ENCODE results near the gene GRID1. TPM values are rescaled to one million over a fixed set of nuclear protein-coding genes. Genes with fewer than 3 reads are reported as not detected.
"Not testable (repeated sequence)": the region's sequence is repeated elsewhere in the genome, so short reads cannot be mapped to it uniquely, and the experiment has no call there.

The GRID1 gene
- total RNA-seq, 1 experiment from 2014 or later: 0.31 TPM

DNA sequence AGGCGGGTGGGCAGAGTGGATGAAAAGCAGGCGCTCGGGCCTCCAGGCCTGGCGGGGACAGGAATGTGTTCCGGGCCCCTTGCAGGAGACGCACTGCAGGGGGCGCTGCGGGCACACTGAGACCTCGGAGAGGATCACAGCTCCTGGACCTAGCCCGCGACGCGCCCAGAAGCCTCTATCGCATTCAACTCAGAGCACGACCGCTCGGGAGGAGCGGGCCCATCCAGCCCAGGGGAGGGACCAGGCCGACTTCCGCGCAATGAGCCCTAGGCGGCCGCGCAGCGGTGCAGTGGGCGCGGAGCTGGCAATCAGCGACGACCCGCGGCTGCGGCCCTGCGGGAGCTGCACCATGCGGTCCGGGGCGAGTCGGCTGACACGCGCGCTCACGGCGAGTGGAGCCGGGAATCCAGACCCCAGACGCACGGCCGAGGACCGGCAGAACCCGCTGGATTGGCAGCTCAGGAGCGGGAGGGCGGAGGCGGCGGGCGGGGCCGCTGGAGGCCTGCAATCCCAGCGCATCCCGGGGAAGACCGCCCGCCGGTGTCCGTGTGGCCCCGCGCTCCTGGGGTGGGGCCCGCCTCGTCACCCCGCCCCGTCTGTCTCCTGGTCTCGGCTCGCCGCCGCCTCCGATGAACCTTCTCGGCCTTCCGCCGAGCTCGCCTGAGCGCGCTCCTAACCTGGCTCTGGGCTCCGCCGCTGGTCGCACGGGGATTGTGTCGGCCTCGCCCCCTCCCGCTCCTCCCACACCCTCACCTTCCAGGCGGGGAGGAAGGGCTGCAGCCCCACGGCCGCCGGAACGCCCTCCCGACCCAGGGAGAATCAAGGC, 33.5 kb upstream of the GRID1 start:
- Histone ChIP-seq H3K27me3 (ENCODE audit: control insufficient read depth, insufficient read depth, low read length) (peaks cover 34% of the 10 kb centered on the region), H3K36me3 (replicated peaks; ENCODE audit: control insufficient read depth, insufficient read depth, low read length) (no peaks in the 10 kb centered on the region)
- DNase-seq: peak; percentile 95

DNA sequence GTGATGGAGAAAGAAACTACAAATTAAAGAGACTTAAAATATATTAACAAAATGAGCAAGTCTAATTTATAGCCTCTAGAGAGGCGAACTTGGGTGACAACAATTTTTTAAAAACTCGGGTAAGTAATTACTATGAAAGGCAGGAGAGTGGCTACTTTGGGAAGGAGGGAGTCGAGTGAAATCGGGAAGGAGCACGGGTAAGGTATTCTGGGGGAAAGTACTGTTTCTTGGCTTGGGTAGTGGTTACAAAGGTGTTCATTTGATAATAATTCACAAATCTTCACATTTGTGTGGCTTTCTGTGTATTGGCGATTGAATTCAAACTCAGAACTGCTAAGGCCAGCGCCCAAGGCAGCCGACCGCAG, 32.9 kb upstream of the GRID1 start:
- peaks cover 34% of the 10 kb centered on the region for H3K27me3 ChIP-seq (ENCODE audit: control insufficient read depth, insufficient read depth, low read length)
- DNase-seq: no peak
- H3K36me3 ChIP-seq (replicated peaks; ENCODE audit: control insufficient read depth, insufficient read depth, low read length): no peaks in the 10 kb centered on the region
- no peak overlapping the region for H3K4me3 ChIP-seq (ENCODE audit: insufficient read depth, low read depth, low read length)

More for the DNA sequence above, 33.5 kb upstream of the GRID1 start:
- H3K4me3 ChIP-seq (ENCODE audit: insufficient read depth, low read depth, low read length): peak overlapping the region; percentile 79

DNA sequence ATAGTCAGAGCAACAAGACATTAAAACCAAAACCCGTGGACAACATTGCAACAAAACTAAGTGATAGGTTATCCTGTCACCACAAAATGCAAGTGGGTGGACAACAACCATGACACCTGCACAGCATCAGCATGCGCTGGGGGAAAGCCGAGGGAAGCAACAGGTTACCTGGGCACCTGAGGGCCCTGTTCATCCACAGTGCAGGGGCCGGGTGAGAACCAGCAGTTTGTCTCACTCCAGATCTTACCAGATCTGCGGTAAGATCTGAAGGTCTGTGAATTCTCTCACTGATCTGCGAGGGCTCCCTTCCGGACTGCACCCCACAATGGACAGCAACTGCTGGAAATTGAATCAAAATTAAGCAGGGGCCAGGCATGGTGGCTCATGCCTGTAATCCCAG, 30.5 kb upstream of the GRID1 start:
- no peak for DNase-seq
- Histone ChIP-seq H3K4me3 (ENCODE audit: insufficient read depth, low read depth, low read length) (no peak overlapping the region), H3K36me3 (replicated peaks; ENCODE audit: control insufficient read depth, insufficient read depth, low read length) (no peaks in the 10 kb centered on the region), H3K27me3 (ENCODE audit: control insufficient read depth, insufficient read depth, low read length) (peaks cover 22% of the 10 kb centered on the region)

DNA sequence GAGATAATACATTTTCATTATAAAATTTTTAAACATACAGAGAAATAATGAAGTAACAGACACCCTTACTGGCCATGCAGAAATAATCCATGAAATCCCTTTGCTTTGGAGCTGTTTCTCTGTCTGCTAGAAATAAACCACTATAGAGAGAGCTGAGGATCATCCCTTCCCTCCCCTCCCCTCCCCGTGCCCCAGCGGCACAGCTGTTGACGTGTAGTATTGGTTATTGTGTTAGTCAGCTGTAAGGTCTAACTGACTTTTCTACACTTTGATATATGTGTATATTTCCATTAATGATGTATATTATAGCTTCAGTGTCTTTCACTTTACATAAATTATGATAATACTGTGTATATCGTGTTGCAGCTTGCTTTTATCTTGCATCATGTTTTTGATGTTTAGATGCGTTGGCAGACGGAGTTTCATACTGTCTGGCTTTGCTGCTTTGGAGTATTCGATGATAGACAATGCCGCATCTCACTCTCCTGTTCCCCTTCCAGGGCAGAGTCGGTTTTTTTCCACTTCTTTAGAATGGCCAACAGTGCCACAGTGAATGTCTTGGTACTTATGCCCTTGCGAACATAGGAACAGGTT, 27.4 kb upstream of the GRID1 start:
- H3K4me3 ChIP-seq (ENCODE audit: insufficient read depth, low read depth, low read length): no peak overlapping the region
- no peaks in the 10 kb centered on the region for H3K36me3 ChIP-seq (replicated peaks; ENCODE audit: control insufficient read depth, insufficient read depth, low read length)
- DNase-seq: no peak
- H3K27me3 ChIP-seq (ENCODE audit: control insufficient read depth, insufficient read depth, low read length): peaks cover 11% of the 10 kb centered on the region

DNA sequence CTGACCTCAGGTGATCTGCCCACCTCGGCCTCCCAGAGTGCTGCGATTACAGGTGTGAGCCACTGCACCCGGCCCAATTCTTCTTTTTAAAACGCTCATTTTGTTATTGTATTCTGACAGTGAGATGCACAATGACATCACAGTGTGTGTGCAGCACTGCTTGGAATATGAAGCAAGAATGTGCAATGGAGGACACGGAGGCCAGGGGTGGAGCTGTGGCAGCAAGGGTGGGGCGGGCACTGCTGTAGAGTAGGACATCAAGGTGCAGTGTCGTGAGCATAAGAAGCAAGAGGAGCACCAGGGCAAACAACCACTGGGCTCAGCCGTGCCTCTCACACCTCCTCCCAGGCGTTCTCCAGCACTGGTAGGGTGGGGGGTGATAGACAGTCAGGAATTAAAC, 26.8 kb upstream of the GRID1 start:
- peaks cover 12% of the 10 kb centered on the region for H3K27me3 ChIP-seq (ENCODE audit: control insufficient read depth, insufficient read depth, low read length)
- H3K4me3 ChIP-seq (ENCODE audit: insufficient read depth, low read depth, low read length): no peak overlapping the region
- H3K36me3 ChIP-seq (replicated peaks; ENCODE audit: control insufficient read depth, insufficient read depth, low read length): no peaks in the 10 kb centered on the region
- no peak for DNase-seq

DNA sequence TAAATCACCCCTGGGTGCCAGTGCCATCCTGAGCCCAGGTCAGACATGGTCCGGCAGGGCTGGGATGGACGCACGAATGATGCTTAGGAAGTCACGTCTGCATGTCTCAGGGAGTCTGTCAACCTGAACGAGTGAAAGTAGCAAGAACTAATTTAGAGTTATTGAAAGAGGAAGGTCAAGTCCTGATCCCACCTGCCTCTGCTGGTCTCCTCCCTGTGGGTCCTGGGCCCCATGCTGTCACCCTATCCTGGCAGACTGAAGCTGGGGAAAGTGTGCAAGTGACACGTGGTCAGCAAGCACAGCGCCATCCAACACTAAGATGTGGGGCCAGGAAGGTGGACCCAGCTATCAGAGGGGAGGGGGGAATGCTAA, 26.1 kb upstream of the GRID1 start:
- Histone ChIP-seq H3K36me3 (replicated peaks; ENCODE audit: control insufficient read depth, insufficient read depth, low read length) (no peaks in the 10 kb centered on the region), H3K4me3 (ENCODE audit: insufficient read depth, low read depth, low read length) (no peak overlapping the region), H3K27me3 (ENCODE audit: control insufficient read depth, insufficient read depth, low read length) (peaks cover 18% of the 10 kb centered on the region)
- DNase-seq: no peak

DNA sequence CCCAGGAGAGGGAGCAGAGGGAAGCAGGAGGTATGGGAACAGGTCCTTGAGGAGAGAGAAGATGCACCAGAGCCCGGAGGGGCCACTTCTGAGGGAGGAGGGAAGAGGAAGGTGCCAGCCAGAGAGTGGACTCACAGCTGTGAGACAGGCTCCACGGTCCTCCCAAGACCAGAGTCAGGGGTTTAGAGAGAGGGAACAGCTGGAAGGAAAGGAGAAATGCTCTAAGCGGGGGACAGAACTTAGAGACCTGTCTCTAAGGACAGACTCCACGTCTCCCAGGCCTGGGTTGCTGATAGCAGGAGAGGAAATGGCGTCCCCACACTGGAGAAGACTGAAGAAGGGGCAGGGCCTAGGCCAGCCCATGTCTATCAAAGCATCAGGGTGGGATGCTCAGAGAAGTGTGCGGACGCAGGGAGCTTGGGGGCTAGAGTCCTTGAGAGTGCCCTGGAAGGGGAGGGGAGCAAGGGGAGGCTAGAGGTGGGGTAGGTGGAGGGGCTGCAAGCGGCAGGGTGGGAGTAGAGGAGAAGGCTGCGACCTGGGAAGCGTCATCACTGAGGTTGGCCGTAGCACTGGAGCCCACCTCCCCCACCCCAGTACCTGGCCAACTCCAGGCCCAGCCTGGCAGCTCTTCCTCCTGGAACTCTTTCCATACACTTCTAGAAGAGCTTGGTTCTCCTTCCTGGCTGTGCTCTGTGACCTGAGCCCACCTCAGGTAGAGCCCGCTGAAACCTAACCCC, 25.6 kb upstream of the GRID1 start:
- DNase-seq: peak; percentile 29
- Histone ChIP-seq H3K4me3 (ENCODE audit: insufficient read depth, low read depth, low read length) (no peak overlapping the region), H3K36me3 (replicated peaks; ENCODE audit: control insufficient read depth, insufficient read depth, low read length) (no peaks in the 10 kb centered on the region), H3K27me3 (ENCODE audit: control insufficient read depth, insufficient read depth, low read length) (peaks cover 24% of the 10 kb centered on the region)

DNA sequence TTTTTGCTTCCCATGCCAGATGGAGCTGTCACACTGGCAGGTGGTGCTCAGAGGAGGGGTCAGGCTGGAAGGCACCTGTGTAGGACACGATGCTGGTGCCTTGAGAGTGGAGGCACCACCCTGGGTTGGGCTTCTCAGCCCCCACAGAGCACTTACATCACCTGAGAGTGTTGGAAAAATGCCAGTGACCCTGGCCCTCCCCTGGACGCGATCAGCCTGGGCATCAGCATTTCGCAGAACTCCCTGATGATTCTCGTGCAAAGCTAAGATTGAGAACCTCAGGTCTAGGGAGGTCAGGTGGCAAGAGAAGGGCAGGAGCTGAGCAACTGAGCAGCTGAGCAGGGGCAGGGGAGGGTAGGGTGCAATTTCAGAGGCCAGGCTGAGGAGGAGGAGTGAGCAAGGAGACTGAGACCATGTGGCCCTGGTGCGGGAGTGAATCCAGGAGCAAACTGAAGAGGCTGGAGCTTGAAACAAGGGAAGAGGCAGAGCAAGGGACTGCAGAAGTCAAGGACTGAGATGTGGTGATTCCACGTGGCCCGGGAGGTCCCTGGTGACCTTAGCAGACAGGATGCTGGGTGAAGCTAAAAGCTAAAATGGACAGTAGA, 24.7 kb upstream of the GRID1 start:
- Histone ChIP-seq H3K27me3 (ENCODE audit: control insufficient read depth, insufficient read depth, low read length) (peaks cover 24% of the 10 kb centered on the region), H3K36me3 (replicated peaks; ENCODE audit: control insufficient read depth, insufficient read depth, low read length) (no peaks in the 10 kb centered on the region), H3K4me3 (ENCODE audit: insufficient read depth, low read depth, low read length) (no peak overlapping the region)
- no peak for DNase-seq

DNA sequence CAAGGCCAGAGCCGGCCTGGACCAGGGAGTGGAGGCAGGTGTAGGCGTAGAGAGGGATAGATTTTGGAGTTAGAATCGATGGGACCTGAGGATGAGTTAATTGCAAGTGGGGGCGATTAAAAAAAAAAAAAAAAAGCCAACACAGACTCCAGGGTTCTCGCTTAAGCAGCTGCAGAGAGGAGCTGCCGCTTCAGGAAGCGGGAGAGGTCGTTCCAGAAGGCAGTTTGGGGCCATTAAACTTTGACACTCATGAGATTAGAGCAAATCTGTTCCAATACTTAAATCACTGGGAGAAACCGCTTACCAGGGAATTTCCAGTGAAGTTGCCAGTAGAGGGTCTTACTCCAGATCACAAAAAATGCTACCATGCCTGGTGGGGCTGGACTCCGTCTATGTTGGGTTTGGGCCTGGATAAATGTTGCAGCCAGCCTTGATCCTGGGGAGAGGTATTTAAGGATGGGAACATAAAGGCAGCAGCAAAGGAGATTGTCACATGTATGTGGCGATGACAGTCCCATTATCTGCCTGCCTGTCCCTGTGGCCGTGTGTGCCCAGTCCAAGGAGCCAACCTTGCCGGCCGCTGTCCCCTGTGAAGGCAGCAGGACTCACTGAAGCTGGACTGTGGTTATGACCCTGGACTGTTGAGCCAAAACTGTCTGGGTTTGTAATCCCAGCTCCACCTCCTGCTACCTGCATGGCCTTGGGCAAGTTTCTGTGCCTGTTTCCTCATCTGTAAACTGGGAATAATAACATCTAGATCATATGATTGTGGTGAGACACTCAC, 23.9 kb upstream of the GRID1 start:
- no peak for DNase-seq
- no peaks in the 10 kb centered on the region for H3K36me3 ChIP-seq (replicated peaks; ENCODE audit: control insufficient read depth, insufficient read depth, low read length)
- no peak overlapping the region; the same call in 1 of the 2 replicates for H3K4me3 ChIP-seq (ENCODE audit: insufficient read depth, low read depth, low read length)

DNA sequence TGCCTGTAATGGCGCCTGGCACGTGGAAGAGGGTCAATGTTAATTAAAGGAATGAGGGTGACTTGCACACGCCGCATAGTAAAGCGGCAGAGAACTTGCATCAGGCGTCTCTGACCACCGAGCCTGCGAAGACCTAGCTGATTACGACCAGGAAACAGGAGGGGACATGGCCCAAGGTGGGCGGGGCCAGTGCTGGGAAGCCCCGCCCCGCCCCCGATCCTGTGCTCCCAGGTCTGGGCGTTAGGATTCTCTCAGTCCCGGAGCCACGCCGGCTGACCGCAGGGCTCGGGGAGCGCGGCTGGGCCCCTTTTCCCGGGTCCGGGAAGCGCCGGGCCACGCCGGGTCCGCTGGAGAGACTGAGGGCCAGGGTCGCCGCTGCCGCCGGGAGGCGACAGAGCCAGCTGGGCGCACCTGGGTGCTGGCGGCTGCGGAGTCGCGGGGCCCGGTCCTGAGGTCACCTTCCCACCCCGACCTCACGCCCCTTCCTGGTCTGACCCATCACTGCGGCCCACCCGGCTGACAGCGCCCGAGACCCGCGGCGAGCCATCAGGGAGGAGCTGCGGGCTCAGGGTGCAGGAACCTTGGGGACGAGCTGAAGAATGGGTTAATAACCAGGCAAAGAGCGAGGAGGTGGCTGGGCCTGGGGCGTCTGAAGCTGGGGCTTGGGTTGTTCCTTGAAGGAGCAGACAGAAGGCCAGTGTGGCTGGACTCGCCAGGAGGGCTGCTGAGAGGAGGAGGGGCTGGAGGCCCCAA, 23.0 kb upstream of the GRID1 start:
- peak; percentile 97 for DNase-seq

More for the DNA sequence above, 23.9 kb upstream of the GRID1 start:
- H3K27me3 ChIP-seq (ENCODE audit: control insufficient read depth, insufficient read depth, low read length): peaks cover 24% of the 10 kb centered on the region

DNA sequence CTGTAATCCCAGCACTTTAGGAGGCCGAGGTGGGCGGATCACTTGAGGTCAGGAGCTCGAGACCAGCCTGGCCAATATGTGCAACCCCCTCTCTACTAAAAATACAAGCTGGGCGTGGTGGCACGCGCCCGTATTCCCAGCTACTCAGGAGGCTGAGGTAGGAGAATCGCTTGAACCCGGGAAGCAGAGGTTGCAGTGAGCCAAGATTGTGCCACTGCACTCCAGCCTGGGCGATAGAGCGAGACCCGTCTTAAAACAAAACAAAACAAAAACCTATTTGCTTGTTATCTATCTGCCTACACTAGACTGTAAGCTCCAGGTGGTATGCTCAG, 22.5 kb upstream of the GRID1 start:
- Histone ChIP-seq H3K27me3 (ENCODE audit: control insufficient read depth, insufficient read depth, low read length) (peaks cover 24% of the 10 kb centered on the region), H3K4me3 (ENCODE audit: insufficient read depth, low read depth, low read length) (peak overlapping the region; percentile 75)
- H3K36me3 ChIP-seq (replicated peaks; ENCODE audit: control insufficient read depth, insufficient read depth, low read length); DNase-seq: not testable (repeated sequence)

More for the DNA sequence above, 23.0 kb upstream of the GRID1 start:
- H3K36me3 ChIP-seq (replicated peaks; ENCODE audit: control insufficient read depth, insufficient read depth, low read length): no peaks in the 10 kb centered on the region
- H3K4me3 ChIP-seq (ENCODE audit: insufficient read depth, low read depth, low read length): peak overlapping the region; percentile 75
- peaks cover 24% of the 10 kb centered on the region for H3K27me3 ChIP-seq (ENCODE audit: control insufficient read depth, insufficient read depth, low read length)

DNA sequence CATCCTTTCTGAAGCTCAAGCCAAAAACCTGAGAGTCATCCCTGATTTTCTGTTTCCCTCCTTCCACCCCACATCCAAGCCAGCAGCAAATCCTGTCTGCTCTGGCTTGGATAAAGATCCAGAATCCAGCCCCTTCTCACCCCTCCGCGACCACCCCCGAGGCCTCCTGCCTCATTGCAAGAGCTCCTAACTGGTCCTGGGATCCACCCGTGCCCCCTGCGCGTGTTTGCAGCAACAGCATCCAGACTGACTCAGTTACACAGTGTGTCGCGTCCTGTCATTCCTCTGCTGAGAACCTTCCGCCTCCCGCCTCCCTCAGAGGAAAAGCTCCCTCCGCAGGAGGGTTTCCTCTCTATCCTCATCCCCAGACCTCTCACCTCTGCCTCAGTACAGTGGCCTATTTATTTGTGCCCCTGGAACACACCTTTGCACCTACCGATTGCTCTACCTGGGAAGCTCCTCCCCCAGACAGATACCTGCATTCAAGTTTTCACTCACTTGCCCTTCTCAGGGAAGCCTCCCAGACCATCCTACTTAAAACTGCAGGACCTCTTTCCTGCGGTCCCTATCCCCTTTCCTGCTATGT, 21.6 kb upstream of the GRID1 start:
- Histone ChIP-seq H3K4me3 (ENCODE audit: insufficient read depth, low read depth, low read length) (no peak overlapping the region; the same call in 1 of the 2 replicates), H3K36me3 (replicated peaks; ENCODE audit: control insufficient read depth, insufficient read depth, low read length) (no peaks in the 10 kb centered on the region), H3K27me3 (ENCODE audit: control insufficient read depth, insufficient read depth, low read length) (peaks cover 24% of the 10 kb centered on the region)
- DNase-seq: peak; percentile 61

DNA sequence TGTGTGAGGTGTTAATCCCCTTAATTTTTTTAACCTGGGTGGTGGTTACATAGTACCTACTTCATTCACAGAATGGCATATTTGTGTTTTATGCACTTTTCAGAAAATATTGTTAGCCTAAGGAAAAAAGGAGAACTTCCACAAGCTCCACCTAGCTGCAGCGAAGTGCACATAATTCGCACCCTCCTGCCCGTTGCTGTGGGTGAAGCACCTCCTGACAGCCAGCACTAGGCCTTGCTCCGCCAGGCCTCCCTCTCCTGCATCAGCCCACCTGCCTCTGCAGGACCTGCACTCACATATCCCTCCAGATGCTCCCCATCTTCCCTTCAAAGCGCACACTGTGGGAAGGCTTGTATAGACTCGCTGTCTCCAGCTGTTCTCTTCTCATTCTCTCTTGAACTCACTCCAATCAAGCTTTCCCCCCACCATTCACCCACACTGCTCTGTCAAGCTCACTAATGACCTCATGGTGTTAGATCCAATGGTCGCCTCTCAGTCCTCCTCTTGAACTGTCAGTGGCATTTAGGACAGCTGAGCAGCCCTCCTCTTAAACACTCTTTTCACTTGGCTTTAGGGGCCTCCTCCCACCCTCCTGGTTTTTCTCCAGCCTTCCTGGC, 20.7 kb upstream of the GRID1 start:
- no peaks in the 10 kb centered on the region for H3K36me3 ChIP-seq (replicated peaks; ENCODE audit: control insufficient read depth, insufficient read depth, low read length)
- H3K4me3 ChIP-seq (ENCODE audit: insufficient read depth, low read depth, low read length): no peak overlapping the region
- DNase-seq: peak; percentile 64
- H3K27me3 ChIP-seq (ENCODE audit: control insufficient read depth, insufficient read depth, low read length): peaks cover 21% of the 10 kb centered on the region
